T-helper 1 cell treated with Interleukin-12 subunit alpha and Interleukin-12 subunit beta and Interleukin-4 antibody, amounts not matched to agents 30 ng/mL and 1 ng/mL, for 36 hours (primary cell): ENCODE results near the gene CCDC47. TPM values are rescaled to one million over a fixed set of nuclear protein-coding genes. Genes with fewer than 3 reads are reported as not detected.
"Not testable (repeated sequence)": the region's sequence is repeated elsewhere in the genome, so short reads cannot be mapped to it uniquely, and the experiment has no call there.

Experiments
- intact Hi-C: fragments of 100-400 bp; cut with micrococcal nuclease; formaldehyde crosslinking; loops from one replicate; pipeline ENCODE4 v1.15.1; 2024
- total RNA-seq: library from RNA; stranded (reverse); gene quantifications from 2 replicates; pipeline ENCODE4 v1.2.3, GENCODE V29; 2022

CCDC47 gene, protein sequence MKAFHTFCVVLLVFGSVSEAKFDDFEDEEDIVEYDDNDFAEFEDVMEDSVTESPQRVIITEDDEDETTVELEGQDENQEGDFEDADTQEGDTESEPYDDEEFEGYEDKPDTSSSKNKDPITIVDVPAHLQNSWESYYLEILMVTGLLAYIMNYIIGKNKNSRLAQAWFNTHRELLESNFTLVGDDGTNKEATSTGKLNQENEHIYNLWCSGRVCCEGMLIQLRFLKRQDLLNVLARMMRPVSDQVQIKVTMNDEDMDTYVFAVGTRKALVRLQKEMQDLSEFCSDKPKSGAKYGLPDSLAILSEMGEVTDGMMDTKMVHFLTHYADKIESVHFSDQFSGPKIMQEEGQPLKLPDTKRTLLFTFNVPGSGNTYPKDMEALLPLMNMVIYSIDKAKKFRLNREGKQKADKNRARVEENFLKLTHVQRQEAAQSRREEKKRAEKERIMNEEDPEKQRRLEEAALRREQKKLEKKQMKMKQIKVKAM
- total RNA-seq, result 67.0 and 71.2 TPM in 2 replicates

DNA sequence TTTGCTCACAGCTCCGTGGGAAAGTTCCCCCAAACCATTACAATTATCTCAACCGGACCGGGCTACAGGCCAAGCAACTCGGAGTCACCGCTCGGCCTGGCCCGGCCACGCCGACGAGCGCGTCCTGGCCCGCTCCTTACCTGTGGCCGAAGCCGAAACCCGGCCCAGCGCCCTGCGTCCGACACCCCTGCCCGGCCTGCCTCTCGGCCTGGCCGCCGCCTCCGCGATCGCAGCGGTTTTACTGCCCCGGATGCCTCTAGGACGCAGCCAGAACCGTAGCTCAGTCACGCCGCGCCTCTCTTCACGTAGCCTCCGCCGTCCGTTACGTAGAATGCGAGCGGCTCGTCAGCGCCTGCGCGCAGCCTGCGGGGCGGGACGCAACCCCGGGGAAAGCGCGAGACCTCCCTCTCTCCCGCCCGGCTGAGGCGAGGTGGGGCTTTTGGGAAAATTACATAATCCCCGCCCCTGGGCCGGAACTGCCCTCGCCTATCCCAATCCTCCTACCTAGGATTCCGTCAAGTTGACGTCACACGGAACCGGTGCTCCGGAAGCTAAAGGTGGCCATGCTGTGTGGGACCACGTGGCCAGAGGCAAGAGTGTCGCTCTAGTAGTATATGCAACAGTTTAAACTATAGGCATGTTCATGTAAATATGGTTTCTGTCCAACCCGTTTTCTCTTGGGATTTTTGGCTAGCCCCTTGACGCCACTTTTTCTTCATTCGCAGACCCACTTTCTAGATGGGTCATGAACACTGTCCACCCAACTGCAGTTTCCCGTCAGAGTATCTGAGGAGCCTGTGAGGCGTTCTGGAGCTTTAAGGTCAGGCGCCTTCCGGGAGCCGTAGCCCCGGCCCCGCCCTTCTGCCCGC is at the start of gene CCDC47:
TSS of gene CCDC47 (minus strand) at position 326 of the 869 bp plus-strand sequence. CDS start 7,422 bp downstream, outside the sequence.
- intact Hi-C loops, result loop anchor here (1.0 to 5.0 kb wide), 14 partner anchors 32 to 733 kb away; partner anchors contain the start of genes CEP95, DCAF7, DDX5 and ERN1

GRCh38 chr17:63822537-63822936 is 49.1 kb upstream of the CCDC47 start:
- intact Hi-C loops, result no loop called here

DNA sequence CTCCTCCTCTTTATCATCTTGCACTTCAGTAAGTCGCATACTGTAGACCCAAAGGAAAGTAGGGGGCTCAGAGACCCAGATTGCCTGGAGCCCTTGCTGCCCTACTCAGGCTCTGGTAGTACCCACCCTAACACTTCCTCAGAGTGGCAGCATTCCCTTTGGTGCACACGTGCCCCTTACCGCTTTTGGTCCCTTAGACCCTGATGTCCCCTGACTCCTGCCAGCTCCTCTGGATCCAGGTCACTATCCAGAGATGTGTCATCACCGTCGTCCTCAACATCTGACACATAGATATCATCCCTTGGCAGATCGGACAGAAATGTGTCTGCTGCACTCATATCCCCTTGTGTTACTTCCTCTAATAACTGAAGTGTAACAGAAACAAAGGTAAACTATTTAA is 48.4 kb upstream of the CCDC47 start:
- intact Hi-C loops, result no loop called here

GRCh38 chr17:63820963-63821561 is 47.7 kb upstream of the CCDC47 start:
- intact Hi-C loops, result no loop called here

DNA sequence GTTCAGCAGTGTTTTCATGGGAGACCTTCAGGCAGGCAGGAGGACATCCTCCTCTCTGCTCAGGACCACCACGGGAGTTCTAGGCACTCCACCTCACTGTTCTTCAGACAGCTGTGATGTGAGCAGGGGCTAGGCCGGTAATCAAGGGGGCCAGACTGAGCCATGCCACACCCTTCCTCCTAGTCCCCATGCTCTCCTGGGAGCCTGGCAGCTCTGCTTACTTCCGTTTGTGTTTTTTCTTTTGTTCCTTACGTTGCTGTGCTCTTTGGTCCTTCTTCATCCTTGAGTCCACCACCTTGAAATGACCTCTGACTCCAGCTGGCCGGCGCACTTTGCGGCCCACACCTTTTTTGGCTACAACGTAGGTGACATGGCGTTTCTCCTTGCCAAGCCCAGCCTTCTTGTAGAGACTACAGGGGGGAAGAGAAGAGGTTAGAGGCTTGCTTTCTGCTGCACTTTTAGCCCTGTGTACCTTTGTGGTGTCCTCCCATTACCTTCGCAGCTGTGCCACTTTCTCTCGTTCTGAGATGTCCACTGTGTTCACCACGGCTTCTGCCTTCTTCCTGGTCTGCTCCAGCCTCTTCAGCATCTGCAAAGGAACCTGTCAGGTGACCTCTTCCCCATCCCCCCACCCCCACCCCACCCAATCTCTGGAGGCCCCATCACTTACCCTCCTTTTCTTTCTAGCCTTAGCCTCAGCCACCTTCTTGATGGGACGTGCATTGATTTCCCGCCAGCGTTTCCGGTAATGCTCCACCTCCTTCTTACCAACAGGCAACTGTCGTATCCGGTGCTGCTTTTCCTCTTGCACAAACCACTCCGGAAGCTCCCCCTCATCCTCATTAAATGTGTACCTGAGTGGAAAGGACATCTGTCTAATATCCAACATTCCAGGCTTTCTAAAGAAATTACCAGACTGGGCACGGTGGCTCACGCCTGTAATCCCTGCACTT is 46.5 kb upstream of the CCDC47 start:
- intact Hi-C loops, result no loop called here

- intact Hi-C loops, result no loop called here
These were observed 45.7 kb upstream of the CCDC47 start for GRCh38 chr17:63819131-63819530.

- intact Hi-C loops, result no loop called here
These were observed 44.5 kb upstream of the CCDC47 start for GRCh38 chr17:63817736-63818385.

GRCh38 chr17:63816669-63817068 is 43.3 kb upstream of the CCDC47 start:
- intact Hi-C loops, result no loop called here

DNA sequence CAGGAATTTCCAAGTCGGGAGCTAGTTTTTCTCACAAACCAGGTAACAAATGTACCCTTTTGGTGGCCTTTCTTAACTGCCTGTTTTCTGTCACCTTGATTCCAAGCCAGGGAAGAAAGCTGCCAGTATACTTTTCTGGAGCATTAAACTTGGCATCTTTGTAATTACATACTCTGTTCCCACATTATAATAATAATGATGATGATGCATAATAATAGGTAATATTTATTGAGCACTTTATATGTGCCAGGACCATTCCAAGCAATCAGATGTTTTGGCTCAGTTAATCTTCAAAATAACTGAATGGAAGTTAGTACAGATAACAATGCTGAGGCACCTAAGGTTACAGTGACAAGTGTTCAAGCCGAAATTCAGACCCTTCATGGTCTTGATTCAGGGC is 42.7 kb upstream of the CCDC47 start:
- intact Hi-C loops, result no loop called here

DNA sequence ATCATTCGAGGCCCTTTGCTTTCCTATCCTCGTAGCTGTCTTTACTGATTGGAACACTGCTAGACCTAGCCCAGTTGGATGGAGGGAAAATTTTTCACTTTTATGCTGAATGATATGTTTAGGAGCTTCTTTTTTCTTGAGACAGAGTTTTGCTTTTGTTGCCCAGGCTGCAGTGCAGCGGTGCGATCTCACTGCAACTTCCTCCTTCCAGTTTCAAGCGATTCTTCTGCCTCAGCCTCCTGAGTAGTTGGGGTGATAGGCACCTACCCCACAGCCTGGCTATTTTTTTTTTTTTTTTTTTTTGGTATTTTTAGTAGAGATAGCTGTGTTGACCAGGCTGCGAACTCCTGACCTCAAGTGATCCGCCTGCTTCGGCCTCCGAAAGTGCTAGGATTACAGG is 36.6 kb upstream of the CCDC47 start:
- intact Hi-C loops, result no loop called here

DNA sequence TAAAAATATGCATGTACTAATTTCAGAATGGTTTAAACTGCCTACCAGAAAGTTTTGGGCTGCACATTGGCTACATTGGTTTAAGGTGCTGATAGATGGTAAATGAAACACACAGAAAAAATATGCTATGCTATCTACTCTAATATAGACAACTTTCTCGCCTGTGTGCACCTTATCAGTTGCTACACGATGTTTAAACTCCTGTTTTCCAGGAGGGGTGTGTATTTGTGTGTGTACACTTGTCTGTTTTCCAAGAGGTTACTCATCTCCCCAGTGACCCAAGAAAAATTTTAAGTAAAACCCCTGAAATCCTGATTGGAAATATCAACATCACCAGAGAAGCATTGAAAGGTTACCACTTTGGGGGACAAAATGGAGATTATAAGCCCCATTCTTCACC is 32.2 kb upstream of the CCDC47 start:
- intact Hi-C loops, result no loop called here

DNA sequence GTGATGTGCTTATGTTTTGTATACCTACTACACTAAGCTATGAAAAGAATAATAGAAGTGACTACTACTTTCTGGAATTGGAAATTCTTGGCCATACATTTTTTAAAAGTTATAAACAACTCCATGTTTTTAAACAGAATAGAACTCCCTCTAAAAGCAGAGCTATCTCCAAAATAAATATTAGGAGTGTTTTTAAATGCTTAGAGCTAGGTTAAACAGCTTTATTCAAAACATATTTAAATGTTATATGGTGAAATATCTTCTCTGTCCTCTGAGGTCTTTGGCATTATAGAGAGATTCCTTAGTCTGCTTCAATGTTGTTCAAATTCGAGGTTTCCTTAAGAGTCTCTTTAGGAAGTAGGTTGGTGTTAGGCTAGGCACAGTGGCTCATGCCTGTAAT is 30.9 kb upstream of the CCDC47 start:
- intact Hi-C loops, result no loop called here

GRCh38 chr17:63800783-63801182 is 27.4 kb upstream of the CCDC47 start:
- intact Hi-C loops, result no loop called here

DNA sequence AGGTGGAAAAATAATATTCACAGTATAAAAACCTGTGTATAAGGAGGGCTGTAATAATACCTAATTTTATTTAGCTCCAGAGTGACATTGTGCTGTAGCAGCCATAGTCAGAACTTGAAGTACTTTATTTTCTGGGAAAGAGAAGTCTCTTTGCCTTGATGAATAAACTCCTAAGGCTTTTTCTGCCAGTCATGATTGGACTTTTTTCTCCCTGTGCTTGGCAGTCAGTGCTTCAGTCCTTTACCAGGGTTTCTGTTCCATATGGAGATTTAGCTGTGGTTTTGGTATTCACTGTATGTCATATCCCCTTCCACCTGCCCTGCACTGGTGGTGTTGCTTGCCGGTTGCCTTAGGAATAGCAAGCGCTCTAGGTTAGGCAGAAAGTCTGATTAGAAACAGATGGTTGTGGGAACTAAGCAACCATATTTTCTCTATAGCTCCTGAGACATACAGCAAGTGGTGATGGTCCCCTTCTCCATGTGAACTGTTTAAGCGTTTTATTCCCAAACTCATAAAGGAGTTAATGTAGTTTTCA is 25.2 kb upstream of the CCDC47 start:
- intact Hi-C loops, result no loop called here

- intact Hi-C loops, result not testable (repeated sequence)
These were observed 23.0 kb upstream of the CCDC47 start for GRCh38 chr17:63796375-63796774.

GRCh38 chr17:63792055-63792729 is 18.8 kb upstream of the CCDC47 start:
- intact Hi-C loops, result loop anchor here (2.0 kb wide), 1 partner anchor 15 kb away; no protein-coding TSS in a partner anchor

DNA sequence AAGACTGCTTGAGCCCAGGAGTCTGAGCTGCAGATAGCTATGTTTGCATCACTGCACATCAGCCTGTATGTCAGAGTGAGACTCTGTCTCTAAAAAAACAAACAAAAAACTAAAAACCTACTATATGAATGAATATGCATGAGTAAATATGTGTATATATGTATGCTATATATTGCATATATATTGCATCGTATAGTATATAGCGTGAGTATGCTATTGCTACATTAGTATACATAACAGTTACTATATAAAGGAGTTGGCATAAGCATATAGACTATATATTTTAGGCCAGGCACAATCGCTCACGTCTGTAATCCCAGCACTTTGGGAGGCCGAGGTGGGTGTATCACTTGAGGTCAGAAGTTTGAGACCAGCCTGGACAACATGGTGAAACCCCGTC is 16.7 kb upstream of the CCDC47 start:
- intact Hi-C loops, result no loop called here

GRCh38 chr17:63786971-63787711 is 13.7 kb upstream of the CCDC47 start:
- intact Hi-C loops, result no loop called here
